CD4-positive, alpha-beta T cell treated with Interleukin-17A for 1 hour (primary cell): Measurements from ENCODE around the gene POLR1G.

Source experiments
- DNase-seq: peaks from one replicate; pipeline ENCODE4 v3.0.0-alpha.2; 2020

The POLR1G gene

GRCh38 chr19:45448425-45448756 is 41.9 kb downstream of the POLR1G start:
- DNase-seq: no peak

GRCh38 chr19:45448887-45449299 is 42.4 kb downstream of the POLR1G start:
- DNase-seq: peak; percentile 39

- peak; percentile 87 for DNase-seq
Observed at GRCh38 chr19:45450012-45450333, 43.5 kb downstream of the POLR1G start.

- DNase-seq: peak; percentile 90
Observed at GRCh38 chr19:45451131-45451849, 44.8 kb downstream of the POLR1G start.

GRCh38 chr19:45451850-45452387 is 45.5 kb downstream of the POLR1G start:
- DNase-seq: no peak

GRCh38 chr19:45455707-45456499 is 49.5 kb downstream of the POLR1G start:
- peak; percentile 81 for DNase-seq

- DNase-seq: no peak
Observed at GRCh38 chr19:45456500-45456815, 50.0 kb downstream of the POLR1G start.

GRCh38 chr19:45457776-45458175 is 51.3 kb downstream of the POLR1G start:
- DNase-seq: no peak
